A549 (cell line): ENCODE measurements around the gene APCDD1.

Experiments used
- CBX2 ChIP-seq: fragments of 200-600 bp; sonication (generic); IDR thresholded peaks from 2 replicates; pipeline ENCODE4 v1.6.1; 2016; ENCODE audit warnings: low read depth, mild to moderate bottlenecking, borderline replicate concordance
- CHD2 ChIP-seq: fragments of 150-350 bp; IDR thresholded peaks from 2 replicates; pipeline ENCODE4 v1.6.1; 2014; ENCODE audit warnings: low read length; ENCODE audit not compliant: partially characterized antibody
- CTCF ChIP-seq: fragments of >200 bp; sonication (Bioruptor Twin); formaldehyde crosslinking; IDR thresholded peaks from 3 replicates; pipeline ENCODE4 v1.5.1; 2016
- EP300 ChIP-seq, 2 experiments: fragments of >200 bp; sonication (Bioruptor Twin); formaldehyde crosslinking; IDR thresholded peaks; 2 replicates in 1 of 2; 3 replicates in 1 of 2; pipeline ENCODE4 v1.6.1; 2016 to 2017
- HDAC2 ChIP-seq: fragments of 200-600 bp; sonication (generic); IDR thresholded peaks from 2 replicates; pipeline ENCODE4 v1.6.1; 2016
- JUN ChIP-seq, 2 experiments: fragments of >200 bp; sonication (Bioruptor Twin); formaldehyde crosslinking; IDR thresholded peaks; 2 replicates in 1 of 2; 3 replicates in 1 of 2; pipeline ENCODE4 v1.6.1; 2016 to 2017
- MAZ ChIP-seq: fragments of 150-350 bp; IDR thresholded peaks from 2 replicates; pipeline ENCODE4 v1.6.1; 2014; ENCODE audit warnings: antibody characterized with exemption, low read depth, low read length, borderline replicate concordance
- RAD21 ChIP-seq, 2 experiments: fragments of >200 bp in 1 of 2; sonication (Bioruptor Twin) in 1 of 2; formaldehyde crosslinking in 1 of 2; IDR thresholded peaks in 1 of 2; conservative IDR thresholded peaks in 1 of 2; 2 replicates in 1 of 2; 3 replicates in 1 of 2; pipeline ENCODE4 v1.6.1; 2012 to 2018; ENCODE audit warnings: inconsistent platforms in 1 of 2
- REST ChIP-seq: fragments of 200-600 bp; sonication (generic); IDR thresholded peaks from 2 replicates; pipeline ENCODE4 v1.6.1; 2016; ENCODE audit warnings: antibody characterized with exemption, mild to moderate bottlenecking, moderate library complexity
- SMC3 ChIP-seq: fragments of >200 bp; sonication (Bioruptor Twin); formaldehyde crosslinking; IDR thresholded peaks from 3 replicates; pipeline ENCODE4 v1.6.1; 2018; ENCODE audit warnings: inconsistent platforms
- USF2 ChIP-seq: fragments of 450-650 bp; IDR thresholded peaks from 2 replicates; pipeline ENCODE4 v1.6.1; 2014; ENCODE audit warnings: antibody characterized with exemption

GRCh38 chr18:10519366-10519765, 64.9 kb downstream of the APCDD1 start:
- TF ChIP-seq USF2, result no peak
- no peak for TF ChIP-seq CHD2
- no peak for TF ChIP-seq EP300 (IDR thresholded peaks at IDR 0.05)
- TF ChIP-seq MAZ, result no peak
- no peak for TF ChIP-seq SMC3
- TF ChIP-seq REST, result no peak
- TF ChIP-seq JUN (IDR thresholded peaks at IDR 0.05), result no peak
- TF ChIP-seq CTCF, result no peak
- TF ChIP-seq CBX2, result no peak
- TF ChIP-seq HDAC2, result no peak
- no peak for TF ChIP-seq RAD21 (conservative IDR thresholded peaks at IDR 0.05 in 1 of 2, IDR thresholded peaks at IDR 0.05 in 1 of 2)
